Measurements from ENCODE around the gene ARHGAP10.

The ARHGAP10 gene

DNA sequence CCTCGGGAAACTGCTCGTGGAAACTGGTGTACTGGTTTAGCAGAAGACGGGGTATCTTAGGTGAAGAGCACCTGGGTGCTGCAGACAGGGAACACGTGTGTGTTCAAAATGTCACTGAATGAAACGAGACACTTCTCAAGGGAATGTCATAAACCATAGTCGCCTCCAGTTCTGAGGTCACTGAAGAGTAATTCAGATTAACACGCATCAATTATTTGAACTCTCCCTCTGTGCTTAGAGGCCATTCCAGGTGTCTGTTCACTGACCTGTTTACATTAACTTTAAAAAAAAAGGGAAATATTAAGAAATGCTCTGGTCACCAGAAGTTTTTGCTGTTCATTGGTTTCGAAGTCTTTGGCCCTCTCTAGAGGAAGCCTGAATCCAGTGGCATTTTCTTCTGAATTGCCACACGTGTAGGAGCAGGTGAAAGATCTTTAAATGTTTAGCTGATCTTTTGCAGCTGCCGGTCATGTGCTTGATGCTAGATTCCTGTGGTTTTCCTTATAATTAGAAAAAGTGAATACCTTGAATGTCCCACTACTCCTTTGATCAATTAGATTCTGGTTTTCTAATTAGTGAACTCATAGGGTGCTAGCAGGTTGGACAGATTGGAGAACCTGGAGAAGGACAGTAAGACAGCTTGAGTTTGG is 330.5 kb downstream of the ARHGAP10 start:
- H3K27ac ChIP-seq: no peak overlapping the region
- TF ChIP-seq, protein P1, sequence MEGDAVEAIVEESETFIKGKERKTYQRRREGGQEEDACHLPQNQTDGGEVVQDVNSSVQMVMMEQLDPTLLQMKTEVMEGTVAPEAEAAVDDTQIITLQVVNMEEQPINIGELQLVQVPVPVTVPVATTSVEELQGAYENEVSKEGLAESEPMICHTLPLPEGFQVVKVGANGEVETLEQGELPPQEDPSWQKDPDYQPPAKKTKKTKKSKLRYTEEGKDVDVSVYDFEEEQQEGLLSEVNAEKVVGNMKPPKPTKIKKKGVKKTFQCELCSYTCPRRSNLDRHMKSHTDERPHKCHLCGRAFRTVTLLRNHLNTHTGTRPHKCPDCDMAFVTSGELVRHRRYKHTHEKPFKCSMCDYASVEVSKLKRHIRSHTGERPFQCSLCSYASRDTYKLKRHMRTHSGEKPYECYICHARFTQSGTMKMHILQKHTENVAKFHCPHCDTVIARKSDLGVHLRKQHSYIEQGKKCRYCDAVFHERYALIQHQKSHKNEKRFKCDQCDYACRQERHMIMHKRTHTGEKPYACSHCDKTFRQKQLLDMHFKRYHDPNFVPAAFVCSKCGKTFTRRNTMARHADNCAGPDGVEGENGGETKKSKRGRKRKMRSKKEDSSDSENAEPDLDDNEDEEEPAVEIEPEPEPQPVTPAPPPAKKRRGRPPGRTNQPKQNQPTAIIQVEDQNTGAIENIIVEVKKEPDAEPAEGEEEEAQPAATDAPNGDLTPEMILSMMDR (conservative IDR thresholded peaks at IDR 0.05): no peak

DNA sequence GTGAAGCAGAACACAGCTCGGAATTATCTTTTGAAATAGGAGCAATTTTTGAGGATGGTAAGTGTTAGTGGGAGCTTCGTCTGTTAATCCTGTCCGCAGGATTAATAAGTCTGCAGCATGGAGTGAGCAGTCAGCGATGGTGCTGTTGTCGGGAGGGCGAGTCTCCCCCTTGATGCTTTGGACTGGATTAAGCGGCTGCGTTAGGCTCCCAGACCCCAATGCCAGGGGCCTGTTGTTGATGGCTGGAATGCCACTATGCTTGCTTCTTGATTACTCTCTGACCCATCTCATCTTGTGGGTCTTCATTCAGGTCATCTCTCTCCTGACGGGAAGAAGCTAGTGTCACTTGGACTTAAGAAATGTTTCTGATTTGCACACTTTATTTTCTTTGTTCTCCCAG is 332.6 kb downstream of the ARHGAP10 start:
- no peak overlapping the region for H3K27ac ChIP-seq
- TF ChIP-seq, protein P1 (conservative IDR thresholded peaks at IDR 0.05): no peak

DNA sequence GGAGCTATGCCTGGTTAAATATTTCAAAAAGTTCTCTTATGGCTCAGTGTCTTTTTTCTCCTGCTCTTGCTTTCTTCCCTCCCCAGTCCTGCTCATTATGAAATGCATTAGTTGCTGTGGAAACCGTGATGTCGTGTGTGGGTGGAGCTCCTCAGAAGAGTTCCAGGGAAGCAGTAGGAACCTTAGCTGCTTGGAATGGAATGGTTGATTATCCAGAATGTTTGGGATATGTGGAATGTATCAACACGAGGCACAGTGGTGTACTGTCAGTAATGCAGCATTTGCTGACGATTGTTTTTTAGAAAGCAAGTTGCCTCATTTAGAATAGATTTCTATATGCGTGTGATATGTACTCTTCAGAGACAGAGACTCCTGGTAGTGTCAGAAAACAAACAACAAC is 333.2 kb downstream of the ARHGAP10 start:
- TF ChIP-seq, protein P1 (conservative IDR thresholded peaks at IDR 0.05): no peak
- H3K27ac ChIP-seq: no peak overlapping the region

DNA sequence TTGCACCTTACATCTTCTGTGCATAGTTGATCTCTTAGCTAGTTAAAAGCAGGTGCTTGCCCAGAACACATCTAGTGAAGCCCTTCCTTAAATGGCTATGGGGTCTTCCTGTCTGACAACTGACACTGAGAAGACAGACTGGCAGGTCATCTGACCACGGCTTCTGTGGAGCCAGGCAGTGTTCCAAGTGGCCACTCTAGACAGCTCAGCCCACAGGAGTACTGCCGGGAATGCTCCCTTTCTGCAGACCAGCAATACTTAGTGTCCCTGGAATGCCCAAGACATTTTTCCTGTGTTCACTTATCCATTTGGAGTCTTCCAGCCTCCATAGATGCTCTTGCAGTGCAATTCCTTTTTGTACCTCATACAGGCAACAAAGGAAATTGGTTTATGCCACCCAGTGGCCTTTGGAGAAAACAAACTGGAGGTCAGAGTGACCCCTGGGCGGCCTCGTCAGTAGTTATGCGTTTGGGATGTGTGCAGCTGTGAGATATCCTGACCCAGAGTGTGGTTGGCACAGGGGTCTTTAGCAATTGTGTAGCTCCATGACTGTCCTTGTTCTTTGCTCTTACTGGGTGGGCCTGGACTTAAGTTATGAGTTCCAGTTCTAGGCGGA is 335.5 kb downstream of the ARHGAP10 start:
- TF ChIP-seq, protein P1 (conservative IDR thresholded peaks at IDR 0.05): no peak
- no peak overlapping the region for H3K27ac ChIP-seq

DNA sequence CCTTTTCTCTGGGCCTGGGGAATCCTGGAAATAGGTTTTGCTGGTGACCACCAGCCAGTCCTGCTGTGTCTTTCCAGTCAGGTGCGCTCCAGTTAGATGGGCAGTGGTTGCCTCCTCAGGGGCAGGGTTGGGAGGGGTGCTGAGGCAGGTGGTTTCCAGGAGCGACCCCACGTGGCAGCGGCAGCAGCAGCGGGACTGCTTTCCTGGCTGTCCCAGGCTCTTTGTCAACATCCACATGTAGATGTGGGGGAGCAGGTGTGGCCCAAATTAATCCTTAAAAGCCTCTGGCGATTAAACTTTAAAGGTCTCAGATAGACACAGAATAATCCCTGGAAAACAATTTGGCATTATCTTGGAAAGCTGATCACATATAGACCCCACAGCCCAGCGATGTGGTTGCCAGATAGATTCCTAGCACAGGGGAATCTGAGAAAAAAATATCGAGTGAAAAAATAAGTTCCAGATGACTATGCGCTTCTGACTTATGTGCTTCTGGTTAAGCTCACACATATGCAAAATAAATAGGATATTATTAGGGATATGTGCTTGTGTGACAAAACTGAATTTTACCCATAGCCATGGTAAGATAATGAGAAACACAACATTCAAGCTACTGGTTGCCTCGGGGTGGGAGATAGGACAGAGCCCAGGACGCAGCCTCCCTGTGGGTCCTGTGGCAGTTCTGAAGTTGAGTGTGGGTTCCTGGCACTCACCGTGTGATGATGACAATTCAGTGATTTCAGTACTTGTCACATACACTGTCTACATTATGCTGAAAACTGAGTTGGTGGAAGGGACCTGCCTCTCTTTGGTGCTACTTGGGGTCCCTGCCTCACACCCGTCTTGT is 336.4 kb downstream of the ARHGAP10 start:
- no peak overlapping the region for H3K27ac ChIP-seq
- TF ChIP-seq, protein P1 (conservative IDR thresholded peaks at IDR 0.05): no peak

DNA sequence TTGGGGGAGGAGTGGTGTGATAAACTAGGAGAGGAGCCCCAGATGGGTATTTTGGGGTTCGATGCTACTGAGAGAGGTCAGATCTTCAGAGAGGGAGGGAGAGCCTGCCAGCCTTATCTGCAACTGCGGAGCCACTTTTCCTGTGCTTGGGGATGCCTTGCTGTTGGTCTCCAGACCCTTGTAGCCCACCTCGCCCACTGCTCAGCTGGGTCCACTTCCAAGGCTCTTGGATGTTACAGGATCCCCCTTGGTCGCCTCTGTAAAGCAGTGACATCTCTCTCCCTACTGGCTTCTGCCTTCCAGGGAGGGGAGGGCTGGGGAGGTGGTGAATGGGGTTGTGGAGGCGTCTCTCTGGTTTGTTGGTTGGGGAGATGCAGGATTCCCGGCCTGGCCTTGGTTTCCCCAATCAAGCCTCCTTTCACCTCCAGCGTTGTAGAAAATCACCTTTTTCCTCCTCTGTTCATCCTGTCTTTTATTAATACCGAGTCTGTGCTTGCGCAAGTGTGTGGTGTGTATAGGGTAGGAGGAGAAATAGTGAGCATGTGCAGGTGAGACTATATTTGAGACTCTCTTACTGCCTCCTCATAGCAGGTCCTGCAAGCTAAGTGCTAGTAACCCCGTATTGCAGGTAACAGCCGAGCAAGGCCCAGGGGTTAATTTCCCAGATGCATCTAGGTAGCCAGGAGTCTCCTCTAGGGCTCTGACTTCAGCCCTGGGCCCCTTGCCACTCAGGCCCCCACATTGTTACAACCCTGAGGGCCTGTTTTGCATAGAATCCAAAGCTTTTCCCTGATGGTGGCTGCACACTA is 337.4 kb downstream of the ARHGAP10 start:
- TF ChIP-seq, protein P1 (conservative IDR thresholded peaks at IDR 0.05): no peak
- no peak overlapping the region for H3K27ac ChIP-seq

DNA sequence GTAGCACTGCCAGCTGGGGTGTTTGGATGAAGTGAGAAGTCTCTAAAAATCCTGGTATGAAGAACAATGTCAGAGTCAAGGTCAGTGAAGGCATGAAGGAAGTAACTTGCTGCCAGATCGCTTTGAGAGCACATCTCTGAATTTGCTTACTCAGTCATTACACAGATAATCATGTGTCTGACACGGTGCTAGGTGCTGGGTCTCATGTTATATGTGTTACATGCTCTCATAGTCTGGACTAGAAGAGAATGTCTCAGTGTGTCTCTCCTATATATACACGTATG is 337.9 kb downstream of the ARHGAP10 start:
- no peak overlapping the region for H3K27ac ChIP-seq
- TF ChIP-seq, protein P1 (conservative IDR thresholded peaks at IDR 0.05): no peak

All from VCaP (cell line).